Stimulated activated CD4-positive, alpha-beta T cell treated with anti-CD3 and anti-CD28 coated beads, Interleukin-15, amount 100 ng/mL, for 24 hours (primary cell): ENCODE results near the gene SAMD15.
A peak's percentile ranks its signal among the peaks of the same experiment; 100 is the strongest.
"Not testable (repeated sequence)": the region's sequence is repeated elsewhere in the genome, so short reads cannot be mapped to it uniquely, and the experiment has no call there.

Source experiments
- DNase-seq: peaks from one replicate; pipeline ENCODE4 v3.0.0-alpha.2; 2020

Gene SAMD15

GRCh38 chr14:77375973-77376770 is 1.0 kb upstream of the SAMD15 start:
- peak; percentile 55 for DNase-seq

- no peak for DNase-seq
Observed at GRCh38 chr14:77377502-77377844, 294 bp downstream of the SAMD15 start.

GRCh38 chr14:77378701-77379100 is 1.5 kb downstream of the SAMD15 start:
- no peak for DNase-seq

- DNase-seq, result no peak
Observed at GRCh38 chr14:77390188-77390587, 13.0 kb downstream of the SAMD15 start.

DNA sequence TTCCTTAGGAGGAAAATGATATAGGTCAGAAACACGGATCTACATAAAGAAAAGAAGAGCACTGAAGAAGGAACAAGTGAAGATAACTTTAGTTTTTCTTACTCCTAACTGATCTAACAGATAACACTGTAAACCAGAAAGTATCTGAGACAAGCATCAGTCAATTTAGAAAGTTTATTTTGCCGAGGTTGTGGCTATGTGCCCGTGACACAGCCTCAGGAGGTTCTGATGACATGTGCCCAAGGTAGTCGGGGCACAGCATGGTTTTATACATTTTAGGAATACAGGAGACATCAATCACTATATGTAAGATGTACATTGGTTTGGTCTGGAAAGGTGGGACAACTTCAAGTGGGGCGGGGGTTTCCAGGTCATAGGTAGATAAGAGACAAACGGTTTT is 23.0 kb downstream of the SAMD15 start:
- no peak for DNase-seq

DNA sequence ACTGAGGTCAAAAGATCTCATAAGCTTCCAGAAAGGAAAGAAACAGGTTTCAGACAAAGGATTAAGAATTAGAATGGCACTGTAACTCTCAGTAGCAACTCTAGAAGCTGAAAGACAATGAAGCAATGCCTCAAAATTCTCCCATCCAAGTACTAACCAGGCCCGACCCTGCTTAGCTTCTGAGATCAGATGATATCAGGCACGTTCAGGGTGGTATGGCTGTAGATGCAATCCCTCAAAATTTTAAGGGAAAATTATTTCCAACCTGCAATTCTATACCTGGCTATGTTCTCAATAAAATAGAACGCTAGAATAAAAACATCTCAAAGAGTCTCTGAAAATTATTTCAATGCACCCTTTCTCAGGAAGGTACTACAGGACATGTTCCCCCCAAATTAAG is 26.6 kb downstream of the SAMD15 start:
- DNase-seq, result no peak

DNA sequence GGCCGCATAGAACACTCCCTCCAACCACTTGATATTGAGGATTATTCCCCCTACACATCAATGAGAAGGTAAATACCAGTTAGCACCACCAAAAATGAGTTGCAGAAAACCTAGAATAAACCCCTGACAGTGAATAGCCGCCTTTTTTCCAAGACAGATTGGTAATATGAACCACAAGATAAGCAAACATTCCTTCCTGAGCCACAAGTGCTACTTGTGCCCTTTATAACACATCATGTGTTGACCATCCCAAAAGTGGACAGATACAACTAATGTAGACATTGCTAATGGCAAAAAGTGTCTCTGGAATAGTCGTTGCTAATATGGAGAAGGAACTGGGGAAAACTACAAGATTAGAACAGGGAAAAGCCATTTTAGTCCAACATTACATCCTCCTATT is 28.9 kb downstream of the SAMD15 start:
- DNase-seq, result no peak

DNA sequence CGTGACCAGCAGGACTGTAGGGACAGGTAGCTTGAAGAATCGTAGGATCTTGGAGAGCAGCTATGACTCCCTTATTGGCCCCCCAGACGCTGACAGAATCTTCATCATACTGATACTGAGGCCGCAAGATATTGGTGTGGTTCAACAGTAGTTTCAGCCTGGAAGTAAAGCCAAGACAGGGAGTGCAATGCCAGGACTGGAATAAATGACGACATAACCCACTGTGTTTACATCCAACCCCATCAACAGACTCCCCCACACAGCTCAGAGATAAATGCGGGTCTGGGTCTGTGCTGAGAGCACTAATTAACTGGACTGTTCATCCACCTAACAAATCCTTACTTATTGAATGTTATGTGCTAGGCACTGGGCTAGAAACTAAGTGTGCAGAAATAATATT is 29.5 kb downstream of the SAMD15 start:
- no peak for DNase-seq

DNA sequence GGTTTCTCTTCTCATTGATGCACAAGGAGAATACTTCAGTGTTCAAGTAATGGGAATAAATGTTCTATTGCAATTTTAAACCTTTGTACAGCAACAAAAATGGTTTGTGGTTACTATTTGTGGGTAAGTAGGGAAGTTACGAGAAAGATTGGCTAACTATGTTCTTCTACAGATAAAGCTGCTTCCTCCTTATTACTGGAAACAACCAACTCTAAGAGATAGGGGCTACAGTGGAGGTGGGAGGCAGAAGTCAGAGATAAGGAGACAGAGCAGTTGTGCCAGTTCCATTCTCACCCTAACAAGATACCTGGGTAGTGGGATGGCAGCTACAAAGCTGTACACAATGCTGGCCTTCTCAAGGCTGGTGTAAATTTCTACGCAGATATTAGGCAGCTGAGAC is 30.0 kb downstream of the SAMD15 start:
- DNase-seq, result no peak

DNA sequence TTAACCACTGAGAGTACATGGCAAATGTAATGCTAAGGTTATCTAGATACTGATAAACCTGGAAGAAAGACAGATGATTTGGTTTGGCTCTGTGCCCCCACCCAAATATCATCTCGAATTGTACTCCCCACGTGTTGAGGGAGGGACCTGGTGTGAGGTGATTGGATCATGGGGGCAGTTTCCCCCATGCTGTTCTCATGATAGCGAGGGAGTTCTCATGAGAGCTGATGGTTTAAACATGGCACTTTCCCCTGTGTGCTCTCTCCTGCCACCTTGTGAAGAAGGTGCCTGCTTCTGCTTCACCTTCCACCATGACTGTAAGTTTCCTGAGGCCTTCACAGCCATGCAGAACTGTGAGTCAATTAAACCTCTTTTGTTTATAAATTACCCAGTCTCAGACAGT is 32.0 kb downstream of the SAMD15 start:
- DNase-seq, result no peak

- DNase-seq, result not testable (repeated sequence)
Observed at GRCh38 chr14:77415403-77416030, 38.3 kb downstream of the SAMD15 start.

- DNase-seq, result not testable (repeated sequence)
Observed at GRCh38 chr14:77416098-77416497, 38.9 kb downstream of the SAMD15 start.

DNA sequence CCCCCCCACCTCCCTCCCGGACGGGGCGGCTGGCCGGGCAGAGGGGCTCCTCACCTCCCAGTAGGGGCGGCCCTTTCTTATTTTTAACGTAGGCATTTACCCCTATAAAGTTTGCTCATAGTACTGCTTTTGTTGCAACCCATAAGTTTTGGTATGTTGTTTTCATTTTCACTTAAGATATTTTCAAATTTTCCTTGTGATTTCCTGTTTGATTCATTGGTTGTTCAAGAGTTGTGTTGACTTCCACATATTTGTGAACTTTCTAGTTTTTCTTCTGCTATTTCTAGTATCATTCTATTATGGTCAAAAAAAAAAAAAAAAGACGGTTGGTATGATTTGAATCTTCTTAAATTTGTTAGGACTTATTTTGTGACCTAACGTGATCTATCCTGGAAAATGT is 39.7 kb downstream of the SAMD15 start:
- DNase-seq, result no peak

GRCh38 chr14:77421201-77421600 is 44.0 kb downstream of the SAMD15 start:
- DNase-seq, result no peak

DNA sequence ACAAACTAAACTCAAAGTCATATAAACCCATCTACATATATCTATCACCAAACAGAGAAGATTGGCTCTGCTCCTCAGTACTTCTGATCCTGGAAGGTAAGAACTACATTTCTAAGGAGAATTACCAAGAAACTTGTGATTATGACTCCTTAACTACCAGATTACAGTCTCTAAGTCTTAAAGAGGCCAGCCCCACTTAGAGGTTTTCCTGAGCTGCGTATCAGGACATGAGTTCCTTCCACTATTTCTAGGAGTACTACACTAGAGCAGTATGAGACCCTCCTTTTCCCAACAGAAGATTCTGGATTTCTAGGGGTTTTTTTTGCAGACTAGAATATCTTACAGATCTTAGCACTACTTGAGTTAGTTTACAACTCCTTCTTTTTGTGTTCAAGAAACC is 46.2 kb downstream of the SAMD15 start, which contains the start of gene NOXRED1:
NOXRED1 (minus strand) TSS at position 101 of the 400 bp plus-strand sequence. CDS start 634 bp downstream, outside the sequence.
- DNase-seq, result no peak

DNA sequence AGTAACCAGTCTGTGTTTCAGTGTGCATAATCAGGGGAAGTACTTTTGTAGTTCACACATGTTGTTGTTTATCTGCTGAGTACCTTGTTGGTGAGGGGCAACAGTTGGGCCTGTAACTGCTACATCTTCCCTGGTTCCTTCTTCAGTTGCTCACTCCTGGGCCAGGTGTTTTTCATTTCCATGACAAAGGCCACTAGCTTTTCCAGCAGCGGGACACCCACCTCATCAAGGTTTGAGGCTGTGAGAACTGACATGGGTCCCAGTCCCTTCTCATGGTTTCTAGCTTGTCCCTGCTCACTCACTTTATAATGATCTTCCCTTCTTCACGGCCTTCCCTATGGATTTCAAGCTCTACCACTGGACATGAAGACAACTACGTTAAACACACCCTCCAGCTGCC is 47.7 kb downstream of the SAMD15 start:
- no peak for DNase-seq

DNA sequence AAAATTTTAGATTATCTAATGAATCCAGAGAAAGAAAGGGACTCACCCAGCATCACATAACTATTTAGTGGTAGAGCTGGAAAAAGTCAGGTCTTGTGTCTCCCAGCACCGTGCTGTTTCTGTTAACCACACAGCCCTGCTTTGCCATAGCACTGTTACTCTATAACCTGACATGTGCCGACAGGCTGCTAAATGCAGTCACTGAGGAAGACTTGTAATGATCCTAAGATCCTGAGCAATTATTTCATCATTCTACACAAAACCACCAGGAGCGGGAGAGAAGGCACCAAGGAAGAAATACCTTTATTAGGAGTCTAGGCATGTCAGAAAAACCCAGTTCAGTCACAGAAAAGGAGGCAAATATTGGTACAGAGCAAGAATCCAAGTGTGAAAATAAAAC is 49.2 kb downstream of the SAMD15 start:
- no peak for DNase-seq

GRCh38 chr14:77436042-77436441 is 58.9 kb downstream of the SAMD15 start:
- DNase-seq, result no peak

GRCh38 chr14:77438596-77438995 is 61.4 kb downstream of the SAMD15 start:
- no peak for DNase-seq

DNA sequence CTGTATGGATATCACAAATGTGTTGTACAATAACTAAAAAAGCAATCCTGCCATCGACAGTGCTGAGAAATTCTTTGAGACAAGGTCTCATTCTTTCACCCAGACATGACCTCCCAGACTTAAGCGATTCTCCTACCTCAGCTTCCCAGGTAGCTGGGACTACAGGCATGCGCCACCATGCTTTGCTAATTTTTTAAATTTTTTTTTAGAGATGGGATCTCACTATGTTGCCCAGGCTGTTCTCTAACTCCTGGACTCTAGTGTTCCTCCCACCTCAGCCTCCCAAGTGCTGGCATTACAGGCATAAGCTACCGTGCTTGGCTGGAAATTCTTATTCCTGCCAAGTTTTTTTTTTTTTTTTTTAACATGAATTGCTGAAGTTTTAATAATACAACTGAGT is 62.7 kb downstream of the SAMD15 start:
- DNase-seq, result no peak
